HepG2 (cell line): ENCODE results near the gene SYNGR2. TPM values are rescaled to one million over a fixed set of nuclear protein-coding genes. Genes with fewer than 3 reads are reported as not detected.

Experiments
- ASH2L ChIP-seq: fragments of 300-600, 200-600 bp; sonication (generic); IDR thresholded peaks from 2 replicates; pipeline ENCODE4 v1.7.0; 2017; ENCODE audit warnings: low read depth, mild to moderate bottlenecking, moderate library complexity, mixed read lengths, low read length; ENCODE audit not compliant: insufficient read length
- KDM1A ChIP-seq: IDR thresholded peaks from 2 replicates; pipeline ENCODE4 v1.6.1; 2016; ENCODE audit warnings: missing compliant biosample characterization
- NFYB ChIP-seq: sonication (generic); formaldehyde crosslinking; IDR thresholded peaks from 2 replicates; pipeline ENCODE4 v1.4.0; 2020; ENCODE audit warnings: missing genetic modification reagents
- PHF20 ChIP-seq: sonication (generic); formaldehyde crosslinking; IDR thresholded peaks from 2 replicates; pipeline ENCODE4 v1.5.0; 2020; ENCODE audit warnings: mild to moderate bottlenecking, missing genetic modification reagents
- PLRG1 ChIP-seq: fragments of 450-650 bp; conservative IDR thresholded peaks from 2 replicates; pipeline ENCODE4 v1.6.1; 2016
- PTBP1 ChIP-seq: fragments of 200-400 bp; formaldehyde crosslinking; IDR thresholded peaks from 2 replicates; pipeline ENCODE4 v1.6.1; 2018; ENCODE audit warnings: low read length, low read depth; ENCODE audit not compliant: poor library complexity, severe bottlenecking
- SPEN ChIP-seq: sonication (generic); formaldehyde crosslinking; IDR thresholded peaks from 2 replicates; pipeline ENCODE4 v1.5.1; 2020; ENCODE audit warnings: low read depth, mild to moderate bottlenecking, missing genetic modification reagents
- SRF ChIP-seq: IDR thresholded peaks from 2 replicates; pipeline ENCODE4 v1.6.1; 2011; ENCODE audit warnings: mild to moderate bottlenecking, low read depth, low read length, moderate library complexity
- YEATS2 ChIP-seq: sonication (generic); formaldehyde crosslinking; IDR thresholded peaks from 2 replicates; pipeline ENCODE4 v1.4.0; 2020; ENCODE audit warnings: missing genetic modification reagents, borderline replicate concordance
- ZC3H4 ChIP-seq: sonication (generic); formaldehyde crosslinking; IDR thresholded peaks from 2 replicates; pipeline ENCODE4 v1.4.0; 2020; ENCODE audit warnings: missing genetic modification reagents, borderline replicate concordance
- ZFP36 ChIP-seq: fragments of 150-350 bp; IDR thresholded peaks from 2 replicates; pipeline ENCODE4 v1.6.1; 2018; ENCODE audit warnings: borderline replicate concordance, low read length, low read depth; ENCODE audit not compliant: partially characterized antibody
- ZNF234 ChIP-seq: sonication (generic); formaldehyde crosslinking; conservative IDR thresholded peaks from 2 replicates; pipeline ENCODE4 v1.5.1; 2020; ENCODE audit warnings: mild to moderate bottlenecking, missing genetic modification reagents
- ZNF256 ChIP-seq: sonication (generic); formaldehyde crosslinking; conservative IDR thresholded peaks from 2 replicates; pipeline ENCODE4 v1.4.0; 2020; ENCODE audit warnings: missing genetic modification reagents
- ZNF562 ChIP-seq: sonication (generic); formaldehyde crosslinking; IDR thresholded peaks from 2 replicates; pipeline ENCODE4 v1.8.0; 2022; ENCODE audit warnings: missing genetic modification reagents, borderline replicate concordance
- ZNF629 ChIP-seq: sonication (generic); formaldehyde crosslinking; conservative IDR thresholded peaks from 2 replicates; pipeline ENCODE4 v1.5.0; 2020; ENCODE audit warnings: missing genetic modification reagents
- polyA plus RNA-seq, 8 experiments: library from polyadenylated mRNA; depleted of rRNA in 3 of 8; stranded (reverse) in 7 of 8; unstranded in 1 of 8; fragments of >200 nt; fragmentation: Illumina TruSeq in 4 of 8; extraction: Trizol in 4 of 8; gene quantifications; 2 replicates each; pipeline versions ENCODE4 v1.2.1 to v1.2.3, GENCODE V29; 2011 to 2016; ENCODE audit warnings: low read depth in 4 of 8, missing spikeins in 1 of 8, mixed read lengths in 1 of 8; ENCODE audit not compliant: insufficient read depth in 1 of 8
- total RNA-seq, 5 experiments: library from RNA; depleted of rRNA; stranded (reverse); fragments of >200 nt; fragmentation: Illumina TruSeq; extraction: Trizol; gene quantifications; 2 replicates each; pipeline ENCODE4 v1.2.3, GENCODE V29; 2016; ENCODE audit warnings: low read depth in 1 of 5
- TF ChIP-seq, protein P1 (sequence below): sonication (generic); formaldehyde crosslinking; IDR thresholded peaks from 2 replicates; pipeline ENCODE4 v1.5.1; 2020; ENCODE audit warnings: missing genetic modification reagents, mild to moderate bottlenecking, borderline replicate concordance
- TF ChIP-seq, protein P2 (sequence below): sonication (generic); formaldehyde crosslinking; IDR thresholded peaks from 2 replicates; pipeline ENCODE4 v1.4.0; 2020; ENCODE audit warnings: mild to moderate bottlenecking, missing genetic modification reagents
- TF ChIP-seq, protein P3 (sequence below): sonication (generic); formaldehyde crosslinking; IDR thresholded peaks from 2 replicates; pipeline ENCODE4 v1.4.0; 2020; ENCODE audit warnings: missing genetic modification reagents
- TF ChIP-seq, protein P4 (sequence below): sonication (generic); formaldehyde crosslinking; IDR thresholded peaks from 2 replicates; pipeline ENCODE4 v1.5.0; 2020; ENCODE audit warnings: missing genetic modification reagents, mild to moderate bottlenecking, borderline replicate concordance
- TF ChIP-seq, protein P5 (sequence below): IDR thresholded peaks from 2 replicates; pipeline ENCODE4 v1.6.1; 2012; ENCODE audit warnings: low read length, improper control_type of control experiment
- TF ChIP-seq, protein P6 (sequence below): sonication (generic); formaldehyde crosslinking; IDR thresholded peaks from 2 replicates; pipeline ENCODE4 v1.4.0; 2020; ENCODE audit warnings: missing genetic modification reagents

SYNGR2 gene
- total and polyA plus RNA-seq, 2 of the 13 experiments (the other 11 are each of a cell fraction or from before 2014, with no cell fraction given), result 46.7 to 170 TPM

DNA sequence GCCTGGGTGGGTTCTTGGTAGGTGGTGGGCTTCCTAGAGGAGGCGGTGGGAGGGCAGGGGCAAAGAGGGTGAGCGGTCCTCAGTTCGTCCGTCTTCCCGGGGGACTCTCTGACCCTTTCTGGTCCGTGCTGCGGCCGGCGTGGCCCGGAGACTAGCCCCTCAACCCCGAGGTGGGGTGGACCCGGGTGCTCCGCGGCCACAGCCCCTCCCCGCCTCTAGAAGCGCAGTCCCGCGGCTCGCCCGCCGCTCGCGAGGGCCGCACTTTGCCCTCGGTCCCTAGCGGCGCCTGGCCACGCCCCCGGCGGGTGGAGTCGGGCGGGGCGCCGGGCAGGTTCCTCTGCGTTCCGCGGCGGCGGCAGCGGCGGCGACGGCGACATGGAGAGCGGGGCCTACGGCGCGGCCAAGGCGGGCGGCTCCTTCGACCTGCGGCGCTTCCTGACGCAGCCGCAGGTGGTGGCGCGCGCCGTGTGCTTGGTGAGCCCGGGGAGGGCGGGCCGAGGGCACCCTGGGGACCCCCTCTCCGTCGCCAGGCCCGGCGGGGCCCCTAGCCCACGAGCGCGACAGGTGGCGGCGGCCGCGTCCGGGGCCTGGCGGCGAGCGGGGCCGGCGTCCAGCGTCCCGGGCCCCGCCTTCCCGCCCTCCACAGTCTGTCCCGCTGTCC lies at the start of gene SYNGR2 (continued):
- TF ChIP-seq ZFP36, result no peak
- TF ChIP-seq ZNF629 (CRISPR knock-in tag), result peak; percentile 40
- no peak; the same call in 1 of the 2 replicates for TF ChIP-seq NFYB (CRISPR knock-in tag)
- TF ChIP-seq ZNF562 (CRISPR knock-in tag), result no peak
- TF ChIP-seq, protein P1, sequence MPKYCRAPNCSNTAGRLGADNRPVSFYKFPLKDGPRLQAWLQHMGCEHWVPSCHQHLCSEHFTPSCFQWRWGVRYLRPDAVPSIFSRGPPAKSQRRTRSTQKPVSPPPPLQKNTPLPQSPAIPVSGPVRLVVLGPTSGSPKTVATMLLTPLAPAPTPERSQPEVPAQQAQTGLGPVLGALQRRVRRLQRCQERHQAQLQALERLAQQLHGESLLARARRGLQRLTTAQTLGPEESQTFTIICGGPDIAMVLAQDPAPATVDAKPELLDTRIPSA, result 0 out of 2 replicates have a peak, but pooled peaks have one; percentile 8
- no peak for TF ChIP-seq ZC3H4 (CRISPR knock-in tag)
- TF ChIP-seq ASH2L, result peak; percentile 16
- TF ChIP-seq, protein P2, sequence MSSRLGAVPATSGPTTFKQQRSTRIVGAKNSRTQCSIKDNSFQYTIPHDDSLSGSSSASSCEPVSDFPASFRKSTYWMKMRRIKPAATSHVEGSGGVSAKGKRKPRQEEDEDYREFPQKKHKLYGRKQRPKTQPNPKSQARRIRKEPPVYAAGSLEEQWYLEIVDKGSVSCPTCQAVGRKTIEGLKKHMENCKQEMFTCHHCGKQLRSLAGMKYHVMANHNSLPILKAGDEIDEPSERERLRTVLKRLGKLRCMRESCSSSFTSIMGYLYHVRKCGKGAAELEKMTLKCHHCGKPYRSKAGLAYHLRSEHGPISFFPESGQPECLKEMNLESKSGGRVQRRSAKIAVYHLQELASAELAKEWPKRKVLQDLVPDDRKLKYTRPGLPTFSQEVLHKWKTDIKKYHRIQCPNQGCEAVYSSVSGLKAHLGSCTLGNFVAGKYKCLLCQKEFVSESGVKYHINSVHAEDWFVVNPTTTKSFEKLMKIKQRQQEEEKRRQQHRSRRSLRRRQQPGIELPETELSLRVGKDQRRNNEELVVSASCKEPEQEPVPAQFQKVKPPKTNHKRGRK (CRISPR knock-in tag), result no peak
- TF ChIP-seq PLRG1, result no peak
- TF ChIP-seq SPEN (CRISPR knock-in tag), result peak; percentile 92
- no peak for TF ChIP-seq KDM1A (CRISPR knock-in tag)
- no peak for TF ChIP-seq PTBP1
- TF ChIP-seq PHF20 (CRISPR knock-in tag), result no peak
- TF ChIP-seq, protein P3, sequence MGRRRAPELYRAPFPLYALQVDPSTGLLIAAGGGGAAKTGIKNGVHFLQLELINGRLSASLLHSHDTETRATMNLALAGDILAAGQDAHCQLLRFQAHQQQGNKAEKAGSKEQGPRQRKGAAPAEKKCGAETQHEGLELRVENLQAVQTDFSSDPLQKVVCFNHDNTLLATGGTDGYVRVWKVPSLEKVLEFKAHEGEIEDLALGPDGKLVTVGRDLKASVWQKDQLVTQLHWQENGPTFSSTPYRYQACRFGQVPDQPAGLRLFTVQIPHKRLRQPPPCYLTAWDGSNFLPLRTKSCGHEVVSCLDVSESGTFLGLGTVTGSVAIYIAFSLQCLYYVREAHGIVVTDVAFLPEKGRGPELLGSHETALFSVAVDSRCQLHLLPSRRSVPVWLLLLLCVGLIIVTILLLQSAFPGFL (CRISPR knock-in tag), result no peak
- 0 out of 2 replicates have a peak, but pooled peaks have one; percentile 23 for TF ChIP-seq ZNF256 (CRISPR knock-in tag)
- TF ChIP-seq, protein P4, sequence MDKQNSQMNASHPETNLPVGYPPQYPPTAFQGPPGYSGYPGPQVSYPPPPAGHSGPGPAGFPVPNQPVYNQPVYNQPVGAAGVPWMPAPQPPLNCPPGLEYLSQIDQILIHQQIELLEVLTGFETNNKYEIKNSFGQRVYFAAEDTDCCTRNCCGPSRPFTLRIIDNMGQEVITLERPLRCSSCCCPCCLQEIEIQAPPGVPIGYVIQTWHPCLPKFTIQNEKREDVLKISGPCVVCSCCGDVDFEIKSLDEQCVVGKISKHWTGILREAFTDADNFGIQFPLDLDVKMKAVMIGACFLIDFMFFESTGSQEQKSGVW (CRISPR knock-in tag), result no peak
- no peak for TF ChIP-seq ZNF234 (CRISPR knock-in tag)
- TF ChIP-seq, protein P5, sequence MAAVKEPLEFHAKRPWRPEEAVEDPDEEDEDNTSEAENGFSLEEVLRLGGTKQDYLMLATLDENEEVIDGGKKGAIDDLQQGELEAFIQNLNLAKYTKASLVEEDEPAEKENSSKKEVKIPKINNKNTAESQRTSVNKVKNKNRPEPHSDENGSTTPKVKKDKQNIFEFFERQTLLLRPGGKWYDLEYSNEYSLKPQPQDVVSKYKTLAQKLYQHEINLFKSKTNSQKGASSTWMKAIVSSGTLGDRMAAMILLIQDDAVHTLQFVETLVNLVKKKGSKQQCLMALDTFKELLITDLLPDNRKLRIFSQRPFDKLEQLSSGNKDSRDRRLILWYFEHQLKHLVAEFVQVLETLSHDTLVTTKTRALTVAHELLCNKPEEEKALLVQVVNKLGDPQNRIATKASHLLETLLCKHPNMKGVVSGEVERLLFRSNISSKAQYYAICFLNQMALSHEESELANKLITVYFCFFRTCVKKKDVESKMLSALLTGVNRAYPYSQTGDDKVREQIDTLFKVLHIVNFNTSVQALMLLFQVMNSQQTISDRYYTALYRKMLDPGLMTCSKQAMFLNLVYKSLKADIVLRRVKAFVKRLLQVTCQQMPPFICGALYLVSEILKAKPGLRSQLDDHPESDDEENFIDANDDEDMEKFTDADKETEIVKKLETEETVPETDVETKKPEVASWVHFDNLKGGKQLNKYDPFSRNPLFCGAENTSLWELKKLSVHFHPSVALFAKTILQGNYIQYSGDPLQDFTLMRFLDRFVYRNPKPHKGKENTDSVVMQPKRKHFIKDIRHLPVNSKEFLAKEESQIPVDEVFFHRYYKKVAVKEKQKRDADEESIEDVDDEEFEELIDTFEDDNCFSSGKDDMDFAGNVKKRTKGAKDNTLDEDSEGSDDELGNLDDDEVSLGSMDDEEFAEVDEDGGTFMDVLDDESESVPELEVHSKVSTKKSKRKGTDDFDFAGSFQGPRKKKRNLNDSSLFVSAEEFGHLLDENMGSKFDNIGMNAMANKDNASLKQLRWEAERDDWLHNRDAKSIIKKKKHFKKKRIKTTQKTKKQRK, result no peak
- TF ChIP-seq, protein P6, sequence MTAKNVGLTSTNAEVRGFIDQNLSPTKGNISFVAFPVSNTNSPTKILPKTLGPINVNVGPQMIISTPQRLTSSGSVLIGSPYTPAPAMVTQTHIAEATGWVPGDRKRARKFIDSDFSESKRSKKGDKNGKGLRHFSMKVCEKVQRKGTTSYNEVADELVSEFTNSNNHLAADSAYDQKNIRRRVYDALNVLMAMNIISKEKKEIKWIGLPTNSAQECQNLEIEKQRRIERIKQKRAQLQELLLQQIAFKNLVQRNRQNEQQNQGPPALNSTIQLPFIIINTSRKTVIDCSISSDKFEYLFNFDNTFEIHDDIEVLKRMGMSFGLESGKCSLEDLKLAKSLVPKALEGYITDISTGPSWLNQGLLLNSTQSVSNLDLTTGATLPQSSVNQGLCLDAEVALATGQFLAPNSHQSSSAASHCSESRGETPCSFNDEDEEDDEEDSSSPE (CRISPR knock-in tag), result peak; percentile 75
- no peak for TF ChIP-seq SRF
- TF ChIP-seq YEATS2 (CRISPR knock-in tag), result 0 out of 2 replicates have a peak, but pooled peaks have one; percentile 37
